HL-60 (cell line): ENCODE data around the gene ABHD17A.
A peak's percentile ranks its signal among the peaks of the same experiment; 100 is the strongest.

Experiments
- DNase-seq, 2 experiments: peaks; one replicate each; pipeline ENCODE4 v3.0.0-alpha.2; 2010 to 2020; ENCODE audit warnings: low read depth in 1 of 2, low spot score in 1 of 2
- H3K27ac ChIP-seq: fragments of 250-450 bp; sonication (Bioruptor Pico); replicated peaks from 2 replicates; pipeline ENCODE4 v1.5.1; 2020; ENCODE audit warnings: mild to moderate bottlenecking, moderate library complexity
- H3K27me3 ChIP-seq: fragments of 250-450 bp; sonication (Bioruptor Pico); 2 replicates; pipeline ENCODE4 v1.5.1; 2021; ENCODE audit warnings: mild to moderate bottlenecking, moderate library complexity; ENCODE audit not compliant: insufficient read depth, poor library complexity, severe bottlenecking
- H3K4me3 ChIP-seq: replicated peaks from 2 replicates; pipeline ENCODE4 v1.5.1; 2011; ENCODE audit warnings: mild to moderate bottlenecking, control low read depth, low read length; ENCODE audit not compliant: insufficient read depth
- GABPA ChIP-seq: IDR thresholded peaks from 2 replicates; pipeline ENCODE4 v1.6.1; 2012; ENCODE audit warnings: low read depth
- POLR2AphosphoS5 ChIP-seq: IDR thresholded peaks from 2 replicates; pipeline ENCODE4 v1.6.1; 2012; ENCODE audit warnings: low read depth
- SPI1 ChIP-seq: IDR thresholded peaks from 2 replicates; pipeline ENCODE4 v1.6.1; 2012; ENCODE audit warnings: low read depth, mild to moderate bottlenecking, borderline replicate concordance
- TF ChIP-seq, protein P1 (sequence below): IDR thresholded peaks from one replicate; pipeline ENCODE4 v1.5.1; 2011; ENCODE audit warnings: low read length, control low read depth, inconsistent platforms; ENCODE audit not compliant: insufficient read depth
- TF ChIP-seq, protein P2 (sequence below): IDR thresholded peaks from 2 replicates; pipeline ENCODE4 v1.6.1; 2012; ENCODE audit warnings: low read depth; ENCODE audit not compliant: insufficient replicate concordance

Gene ABHD17A

DNA sequence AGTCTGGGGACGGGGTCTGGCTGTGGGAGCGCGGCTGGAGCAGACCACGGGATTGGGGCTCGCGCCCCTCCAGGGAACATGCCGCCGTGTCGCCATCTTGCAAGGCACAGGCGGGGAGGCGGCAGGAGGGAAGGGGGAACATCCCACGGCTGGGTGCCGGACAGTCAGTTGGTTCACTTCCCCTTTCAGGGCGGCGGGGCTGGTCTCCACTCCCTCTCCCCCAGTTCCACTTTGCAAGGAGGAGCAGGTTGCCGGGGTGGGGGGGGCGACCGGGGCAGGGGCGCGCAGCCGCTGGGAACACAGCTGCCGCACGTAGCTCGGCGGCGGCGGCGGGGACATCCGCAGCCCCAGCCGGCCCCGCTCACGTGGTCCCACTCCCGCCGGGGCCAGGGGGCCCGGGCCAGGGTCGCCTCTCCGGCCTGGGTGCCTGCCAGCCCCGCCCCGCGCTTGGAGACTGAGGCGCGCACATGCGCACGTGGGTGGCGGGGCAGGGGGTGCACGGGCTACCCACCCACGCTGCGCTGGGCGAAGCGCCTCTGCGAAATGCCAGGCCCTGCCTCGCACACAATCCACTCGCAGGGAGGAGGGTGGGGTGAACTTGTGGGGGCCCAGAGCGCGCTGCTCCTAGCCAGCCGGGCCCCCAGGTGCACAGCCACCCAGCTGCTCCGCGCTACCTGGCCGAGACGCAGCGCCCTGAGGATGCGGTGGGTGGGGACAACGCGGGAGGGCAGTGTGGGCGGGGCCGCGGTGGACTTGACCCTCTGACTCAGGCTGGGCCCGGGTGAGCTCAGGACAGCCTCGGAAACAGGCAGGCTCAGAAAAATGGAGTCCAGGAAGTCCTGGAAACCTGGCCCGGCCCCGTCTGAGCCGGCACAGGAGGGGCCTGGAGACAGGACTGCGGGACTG, 28.3 kb downstream of the ABHD17A start:
- peak overlapping the region; percentile 41 for H3K4me3 ChIP-seq
- peak overlapping the region; percentile 99 for H3K27ac ChIP-seq
- H3K27me3 ChIP-seq = no peaks in the 10 kb centered on the region
- TF ChIP-seq, protein P1, sequence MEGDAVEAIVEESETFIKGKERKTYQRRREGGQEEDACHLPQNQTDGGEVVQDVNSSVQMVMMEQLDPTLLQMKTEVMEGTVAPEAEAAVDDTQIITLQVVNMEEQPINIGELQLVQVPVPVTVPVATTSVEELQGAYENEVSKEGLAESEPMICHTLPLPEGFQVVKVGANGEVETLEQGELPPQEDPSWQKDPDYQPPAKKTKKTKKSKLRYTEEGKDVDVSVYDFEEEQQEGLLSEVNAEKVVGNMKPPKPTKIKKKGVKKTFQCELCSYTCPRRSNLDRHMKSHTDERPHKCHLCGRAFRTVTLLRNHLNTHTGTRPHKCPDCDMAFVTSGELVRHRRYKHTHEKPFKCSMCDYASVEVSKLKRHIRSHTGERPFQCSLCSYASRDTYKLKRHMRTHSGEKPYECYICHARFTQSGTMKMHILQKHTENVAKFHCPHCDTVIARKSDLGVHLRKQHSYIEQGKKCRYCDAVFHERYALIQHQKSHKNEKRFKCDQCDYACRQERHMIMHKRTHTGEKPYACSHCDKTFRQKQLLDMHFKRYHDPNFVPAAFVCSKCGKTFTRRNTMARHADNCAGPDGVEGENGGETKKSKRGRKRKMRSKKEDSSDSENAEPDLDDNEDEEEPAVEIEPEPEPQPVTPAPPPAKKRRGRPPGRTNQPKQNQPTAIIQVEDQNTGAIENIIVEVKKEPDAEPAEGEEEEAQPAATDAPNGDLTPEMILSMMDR = no peak
- 0 out of 2 replicates have a peak, but pooled peaks have one; percentile 11 for TF ChIP-seq GABPA
- TF ChIP-seq SPI1 = peak; percentile 97
- TF ChIP-seq, protein P2, sequence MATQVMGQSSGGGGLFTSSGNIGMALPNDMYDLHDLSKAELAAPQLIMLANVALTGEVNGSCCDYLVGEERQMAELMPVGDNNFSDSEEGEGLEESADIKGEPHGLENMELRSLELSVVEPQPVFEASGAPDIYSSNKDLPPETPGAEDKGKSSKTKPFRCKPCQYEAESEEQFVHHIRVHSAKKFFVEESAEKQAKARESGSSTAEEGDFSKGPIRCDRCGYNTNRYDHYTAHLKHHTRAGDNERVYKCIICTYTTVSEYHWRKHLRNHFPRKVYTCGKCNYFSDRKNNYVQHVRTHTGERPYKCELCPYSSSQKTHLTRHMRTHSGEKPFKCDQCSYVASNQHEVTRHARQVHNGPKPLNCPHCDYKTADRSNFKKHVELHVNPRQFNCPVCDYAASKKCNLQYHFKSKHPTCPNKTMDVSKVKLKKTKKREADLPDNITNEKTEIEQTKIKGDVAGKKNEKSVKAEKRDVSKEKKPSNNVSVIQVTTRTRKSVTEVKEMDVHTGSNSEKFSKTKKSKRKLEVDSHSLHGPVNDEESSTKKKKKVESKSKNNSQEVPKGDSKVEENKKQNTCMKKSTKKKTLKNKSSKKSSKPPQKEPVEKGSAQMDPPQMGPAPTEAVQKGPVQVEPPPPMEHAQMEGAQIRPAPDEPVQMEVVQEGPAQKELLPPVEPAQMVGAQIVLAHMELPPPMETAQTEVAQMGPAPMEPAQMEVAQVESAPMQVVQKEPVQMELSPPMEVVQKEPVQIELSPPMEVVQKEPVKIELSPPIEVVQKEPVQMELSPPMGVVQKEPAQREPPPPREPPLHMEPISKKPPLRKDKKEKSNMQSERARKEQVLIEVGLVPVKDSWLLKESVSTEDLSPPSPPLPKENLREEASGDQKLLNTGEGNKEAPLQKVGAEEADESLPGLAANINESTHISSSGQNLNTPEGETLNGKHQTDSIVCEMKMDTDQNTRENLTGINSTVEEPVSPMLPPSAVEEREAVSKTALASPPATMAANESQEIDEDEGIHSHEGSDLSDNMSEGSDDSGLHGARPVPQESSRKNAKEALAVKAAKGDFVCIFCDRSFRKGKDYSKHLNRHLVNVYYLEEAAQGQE = no peak
- TF ChIP-seq POLR2AphosphoS5 = peak; percentile 90
- DNase-seq = peak; percentile 90 to 98

DNA sequence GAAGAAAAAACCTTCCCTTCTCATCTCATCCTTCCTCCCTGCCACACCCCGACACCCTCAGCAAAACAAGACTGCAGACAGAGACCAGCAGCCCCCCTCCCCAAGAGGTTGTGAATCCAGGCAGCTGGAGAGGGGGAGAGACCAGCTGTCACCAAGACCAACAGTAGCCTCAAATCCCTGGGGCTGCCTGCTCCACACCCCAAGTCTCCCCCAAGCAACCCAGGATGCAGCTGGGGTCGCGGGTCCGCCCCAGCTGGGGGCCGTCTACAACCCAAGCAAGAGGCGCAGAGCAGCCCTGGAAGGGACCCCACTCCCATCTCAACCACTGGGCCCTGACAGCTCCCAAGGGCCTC, 29.0 kb downstream of the ABHD17A start:
- TF ChIP-seq, protein P1 = no peak
- TF ChIP-seq POLR2AphosphoS5 = no peak
- TF ChIP-seq SPI1 = no peak
- TF ChIP-seq, protein P2 = no peak
- no peak for TF ChIP-seq GABPA
- Histone ChIP-seq H3K27ac (peak overlapping the region; percentile 99), H3K4me3 (peak overlapping the region; percentile 41)

DNA sequence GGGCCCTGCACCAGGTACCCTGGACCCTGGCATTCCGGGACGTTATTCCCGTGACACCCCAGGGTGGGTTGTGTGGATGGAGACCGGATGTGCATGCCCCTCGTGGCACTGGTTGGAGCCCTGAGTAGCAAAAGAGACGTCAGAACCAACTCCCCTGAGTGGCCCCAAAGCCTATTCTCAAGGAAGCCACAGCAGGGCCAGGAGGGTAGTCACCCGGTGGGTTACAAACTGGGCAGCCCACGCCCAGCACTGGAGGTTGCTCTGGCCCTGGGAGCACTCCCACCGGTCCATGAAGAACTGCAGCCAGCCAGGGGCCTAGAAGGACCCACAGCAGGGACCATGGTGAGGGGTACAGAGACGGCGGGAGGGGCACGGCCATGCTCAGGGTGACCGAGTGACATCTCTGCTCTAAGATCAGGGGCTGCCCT, 29.5 kb downstream of the ABHD17A start:
- Histone ChIP-seq H3K4me3 (peak overlapping the region; percentile 41), H3K27me3 (no peaks in the 10 kb centered on the region), H3K27ac (peak overlapping the region; percentile 99)
- DNase-seq = peak in 1 of 2 experiments; percentile 64
- no peak for TF ChIP-seq SPI1
- no peak for TF ChIP-seq GABPA
- TF ChIP-seq, protein P2 = no peak
- TF ChIP-seq, protein P1 = no peak
- no peak for TF ChIP-seq POLR2AphosphoS5

More for the DNA sequence above, 29.0 kb downstream of the ABHD17A start:
- no peaks in the 10 kb centered on the region for H3K27me3 ChIP-seq
- DNase-seq = peak in 1 of 2 experiments; percentile 47
